Epithelial cell of esophagus (primary cell): ENCODE data around the gene VN1R2.
"Not testable (repeated sequence)": the region's sequence is repeated elsewhere in the genome, so short reads cannot be mapped to it uniquely, and the experiment has no call there.

ENCODE experiments used
- DNase-seq: peaks from one replicate; pipeline ENCODE4 v3.0.0; 2010; ENCODE audit warnings: low read depth
- H3K4me3 ChIP-seq: 2 replicates; pipeline ENCODE4 v1.5.1; 2011; ENCODE audit warnings: mild to moderate bottlenecking, low read length, control low read depth
- CTCF ChIP-seq: IDR thresholded peaks from 2 replicates; pipeline ENCODE4 v1.5.1; 2011; ENCODE audit warnings: low read depth, mild to moderate bottlenecking, low read length, control low read depth, inconsistent platforms; ENCODE audit not compliant: insufficient read depth; ENCODE audit errors: missing control alignments

Gene VN1R2

DNA sequence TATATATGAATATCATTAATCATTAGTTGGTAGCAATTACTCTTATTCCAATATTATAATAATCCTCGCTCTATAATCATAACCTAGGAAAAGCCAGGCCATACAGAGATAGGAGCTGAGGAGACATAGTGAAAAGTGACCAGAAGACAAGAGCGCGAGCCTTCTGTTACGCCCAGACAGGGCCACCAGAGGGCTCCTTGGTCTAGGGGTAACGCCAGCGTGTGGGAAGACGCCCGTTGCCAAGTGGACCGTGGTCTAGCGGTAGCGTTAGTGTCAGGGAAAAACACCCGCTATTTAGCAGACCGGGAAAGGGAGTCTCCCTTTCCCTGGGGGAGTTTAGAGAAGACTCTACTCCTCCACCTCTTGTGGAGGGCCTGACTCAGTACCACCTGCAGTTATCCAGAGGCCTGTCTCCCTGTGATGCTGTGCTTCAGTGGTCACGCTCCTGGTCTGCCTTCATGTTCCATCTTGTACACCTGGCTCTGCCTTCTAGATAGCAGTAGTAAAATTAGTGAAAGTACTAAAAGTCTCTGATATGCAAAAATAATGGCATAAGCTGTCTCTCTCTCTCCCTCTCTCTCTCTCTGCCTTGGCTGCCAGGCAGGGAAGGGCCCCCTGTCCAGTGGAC, at the start of gene VN1R2:
Gene VN1R2, plus strand, starts transcription at position 578 of the 628 bp plus-strand sequence. CDS start 84 bp downstream, outside the sequence.
- H3K4me3 ChIP-seq, DNase-seq: not testable (repeated sequence)

- not testable (repeated sequence) for DNase-seq, H3K4me3 ChIP-seq
Observed at GRCh38 chr19:53211554-53211953, 46.5 kb upstream of the VN1R2 start.

DNA sequence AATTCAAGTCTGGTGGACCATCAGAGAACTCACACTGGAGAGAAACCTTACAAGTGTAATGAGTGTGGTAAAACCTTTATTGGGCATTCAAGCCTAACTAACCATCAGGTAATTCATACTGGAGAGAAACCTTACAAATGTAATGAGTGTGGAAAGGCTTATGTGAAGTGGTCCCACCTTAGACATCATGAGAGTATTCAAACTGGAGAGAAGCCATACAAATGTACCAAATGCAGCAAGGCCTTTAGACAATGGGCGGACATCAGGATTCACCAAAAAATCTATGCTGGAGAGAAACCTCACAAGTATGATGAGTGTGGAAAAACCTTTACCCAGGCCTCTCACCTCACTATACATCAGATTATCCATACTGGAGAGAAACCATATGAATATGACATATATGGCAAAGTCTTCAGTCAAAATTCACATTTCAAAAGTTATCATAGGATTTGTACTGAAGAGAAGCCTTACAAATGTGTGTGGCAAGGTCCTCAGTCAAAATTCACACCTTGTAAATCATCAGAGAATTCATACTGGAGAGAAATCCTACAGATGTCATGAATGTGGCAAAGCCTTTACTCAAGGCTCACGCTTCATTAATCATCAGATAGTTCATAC, 45.3 kb upstream of the VN1R2 start:
- no peak overlapping the region for H3K4me3 ChIP-seq
- TF ChIP-seq CTCF, result no peak
- DNase-seq, result no peak

- H3K4me3 ChIP-seq, DNase-seq: not testable (repeated sequence)
Observed at GRCh38 chr19:53222716-53223115, 35.4 kb upstream of the VN1R2 start.

DNA sequence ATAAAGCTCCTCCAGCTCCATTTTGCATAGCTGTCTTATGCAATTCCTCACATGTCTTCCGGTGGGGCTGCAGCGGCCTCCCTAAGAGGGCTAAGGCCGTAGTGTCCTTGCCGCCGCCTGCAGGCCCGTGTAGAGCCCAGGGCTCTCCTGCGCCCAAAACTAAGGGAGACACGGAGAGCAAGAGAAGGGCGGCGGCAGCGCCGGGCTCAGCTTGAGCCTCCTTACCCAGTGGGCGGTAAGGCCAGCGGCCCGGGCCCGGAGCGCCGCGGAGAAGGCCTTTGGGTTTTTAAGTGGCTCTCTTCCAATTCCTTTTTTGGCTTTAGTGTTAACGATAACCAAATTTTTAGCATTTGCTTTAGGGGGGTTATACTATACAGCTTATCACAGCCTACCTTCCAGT, 33.5 kb upstream of the VN1R2 start:
- TF ChIP-seq CTCF, result no peak
- DNase-seq, result no peak
- H3K4me3 ChIP-seq, result no peak overlapping the region

- no peak for DNase-seq
- no peak for TF ChIP-seq CTCF
- no peak overlapping the region for H3K4me3 ChIP-seq
Observed at GRCh38 chr19:53237114-53237777, 20.8 kb upstream of the VN1R2 start.

- TF ChIP-seq CTCF, result no peak
- no peak for DNase-seq
- H3K4me3 ChIP-seq, result no peak overlapping the region
Observed at GRCh38 chr19:53246498-53246897, 11.6 kb upstream of the VN1R2 start.

DNA sequence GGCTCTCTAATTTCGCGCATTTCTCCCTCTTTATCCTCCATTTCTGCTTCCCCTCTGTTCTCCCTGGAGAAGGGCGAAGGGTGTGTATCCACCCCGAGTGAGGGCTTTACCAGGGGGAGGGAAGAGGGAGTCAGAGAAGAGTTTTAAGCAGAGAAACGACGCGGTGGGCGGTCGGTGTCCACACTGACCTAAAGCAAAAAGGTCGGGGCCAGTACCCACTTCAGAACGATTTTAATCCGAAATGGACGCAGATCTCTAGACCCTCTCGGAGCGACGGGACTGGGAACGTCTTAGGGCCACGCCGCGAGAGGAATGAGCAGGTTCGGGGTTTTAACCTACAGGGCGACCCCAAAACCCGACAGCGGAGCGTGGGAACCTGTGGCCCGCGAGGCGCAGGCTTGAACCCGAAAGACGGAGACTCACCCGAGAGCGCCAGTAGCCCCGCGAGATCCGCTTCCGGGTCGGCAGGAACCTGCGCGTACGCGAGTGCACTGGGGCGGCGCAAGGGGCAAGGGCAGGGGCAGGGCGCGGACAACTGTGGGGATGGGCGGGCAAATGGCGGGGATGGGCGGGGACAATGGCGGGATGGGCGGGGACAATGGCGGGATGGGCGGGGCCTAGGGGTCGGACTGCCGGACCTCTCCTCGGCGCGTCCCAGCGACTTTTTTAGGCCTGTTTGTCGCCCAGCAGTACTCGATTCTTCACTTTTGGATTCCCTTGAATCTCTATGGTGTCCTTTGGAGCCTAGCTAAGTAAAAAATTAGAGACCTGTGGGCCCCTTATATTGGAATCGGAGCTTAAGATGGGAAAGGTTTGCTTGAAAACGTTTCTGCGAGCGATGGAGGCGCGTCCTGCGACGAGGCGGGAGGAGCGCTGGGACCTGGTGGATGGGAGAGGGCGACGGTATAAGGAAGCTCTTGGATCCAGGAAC, 3.4 kb upstream of the VN1R2 start, which contains the start of gene ZNF677:
Gene ZNF677, minus strand, starts transcription at position 463 of the 931 bp plus-strand sequence. CDS start 3,323 bp downstream, outside the sequence.
- no peak for TF ChIP-seq CTCF
- peak; percentile 92 for DNase-seq
- H3K4me3 ChIP-seq, result peak within 1 kb of the TSS; percentile 93

- not testable (repeated sequence) for DNase-seq
Observed at GRCh38 chr19:53267623-53268022, 9.5 kb downstream of the VN1R2 start, which contains the start of gene VN1R4. Gene VN1R4, minus strand, starts transcription at chr19:53267723. Its CDS starts 58 bp downstream, at chr19:53267665.

GRCh38 chr19:53269861-53270260, 11.8 kb downstream of the VN1R2 start:
- not testable (repeated sequence) for H3K4me3 ChIP-seq, DNase-seq

More at GRCh38 chr19:53267623-53268022, 9.5 kb downstream of the VN1R2 start, which contains the start of gene VN1R4:
- not testable (repeated sequence) for H3K4me3 ChIP-seq
